HepG2 (cell line): ENCODE data around the gene GADD45B. TPM values are rescaled to one million over a fixed set of nuclear protein-coding genes. Genes with fewer than 3 reads are reported as not detected.

Experiments
- ATAC-seq: fragments of 200-7000 bp; cut with Tn5 transposase; 3 replicates; pipeline ENCODE4 v1.9.1; 2020; ENCODE audit warnings: mild to moderate bottlenecking, moderate library complexity
- BruUV-seq: library from RNA; stranded (reverse); fragments of 400-500 nt; replicated peaks from 2 replicates; lab custom pipeline; 2021; lab: Mats Ljungman, UMichigan
- CTCF ChIA-PET: fragments of 300-600 bp; formaldehyde crosslinking; extraction: SDS; loops from one replicate; lab custom pipeline; 2021; ENCODE audit warnings: low total read pairs, inconsistent platforms, low intra/inter-chr PET ratio; lab: Yijun Ruan, JAX
- POLR2A ChIA-PET: fragments of 350-600 bp; sonication (Branson Sonifier 250); formaldehyde crosslinking; loops from one replicate; lab custom pipeline; 2020; ENCODE audit warnings: antibody characterized with exemption, inconsistent platforms; lab: Yijun Ruan, JAX
- DNase-seq: peaks from one replicate; pipeline ENCODE4 v3.0.0-alpha.2; 2015; ENCODE audit warnings: low spot score
- FAIRE-seq: peaks from 3 replicates; lab custom pipeline; 2011; peaks lifted over from hg19 to GRCh38; lab: Jason Lieb, UNC
- H2AFZ ChIP-seq: one replicate; pipeline ENCODE4 v1.6.1; 2011; ENCODE audit warnings: low read length, inconsistent platforms
- H3K27ac ChIP-seq: fragments of 300-600 bp; 3 replicates; pipeline ENCODE4 v1.8.0; 2011; ENCODE audit warnings: mixed run types, mild to moderate bottlenecking, mixed read lengths, low read length, inconsistent platforms; ENCODE audit not compliant: insufficient read depth; ENCODE audit errors: extremely low read length
- H3K27me3 ChIP-seq, 2 experiments: fragments of 200-600 bp in 1 of 2; 2 replicates in 1 of 2; 3 replicates in 1 of 2; pipeline versions ENCODE4 v1.6.0 to v1.8.0; 2011; ENCODE audit warnings: low read length in 2 of 2, mild to moderate bottlenecking in 2 of 2, moderate library complexity in 2 of 2, inconsistent platforms in 1 of 2; ENCODE audit not compliant: insufficient read depth in 2 of 2, control insufficient read depth in 1 of 2
- H3K36me3 ChIP-seq, 2 experiments: fragments of 200-600 bp in 1 of 2; replicated peaks in 1 of 2; 2 replicates in 1 of 2; 3 replicates in 1 of 2; pipeline versions ENCODE4 v1.5.1 to v1.8.0; 2011; ENCODE audit warnings: low read length in 2 of 2, inconsistent platforms in 1 of 2; ENCODE audit not compliant: insufficient read depth in 2 of 2, control insufficient read depth in 1 of 2
- H3K4me1 ChIP-seq: 2 replicates; pipeline ENCODE4 v1.5.1; 2012; ENCODE audit warnings: low read length, inconsistent platforms; ENCODE audit not compliant: insufficient read depth
- H3K4me2 ChIP-seq: 2 replicates; pipeline ENCODE4 v1.6.0; 2011; ENCODE audit warnings: low read depth, low read length, inconsistent platforms
- H3K4me3 ChIP-seq, 3 experiments: fragments of 200-600 bp in 1 of 3; sonication (generic), shearing (Covaris generic) in 1 of 3; replicated peaks in 1 of 3; 2 replicates each; pipeline ENCODE4 v1.5.1; 2011 to 2016; ENCODE audit warnings: low read length in 3 of 3, inconsistent platforms in 2 of 3, low read depth in 2 of 3, mild to moderate bottlenecking in 2 of 3, control low read depth in 1 of 3, mixed read lengths in 1 of 3; ENCODE audit not compliant: insufficient read depth in 1 of 3
- H3K79me2 ChIP-seq: one replicate; pipeline ENCODE4 v1.6.1; 2011; ENCODE audit warnings: low read length, inconsistent platforms; ENCODE audit not compliant: insufficient read depth
- H3K9ac ChIP-seq: 2 replicates; pipeline ENCODE4 v1.6.0; 2011; ENCODE audit warnings: mild to moderate bottlenecking, low read depth, low read length, inconsistent platforms; ENCODE audit not compliant: insufficient read depth
- H3K9me3 ChIP-seq: 2 replicates; pipeline ENCODE4 v1.5.1; 2012; ENCODE audit warnings: mild to moderate bottlenecking, low read length
- H4K20me1 ChIP-seq: 2 replicates; pipeline ENCODE4 v1.6.0; 2011; ENCODE audit warnings: inconsistent platforms, mild to moderate bottlenecking, low read length, moderate library complexity; ENCODE audit not compliant: insufficient read depth
- PLSCR1 ChIP-seq: sonication (generic); formaldehyde crosslinking; IDR thresholded peaks from 2 replicates; pipeline ENCODE4 v1.5.0; 2020; ENCODE audit warnings: missing genetic modification reagents, mild to moderate bottlenecking, borderline replicate concordance
- POLR2AphosphoS5 ChIP-seq: IDR thresholded peaks from 2 replicates; pipeline ENCODE4 v1.6.1; 2012; ENCODE audit warnings: low read depth, low read length
- RFXANK ChIP-seq: IDR thresholded peaks from 2 replicates; pipeline ENCODE4 v1.6.1; 2016
- SCMH1 ChIP-seq: sonication (generic); formaldehyde crosslinking; IDR thresholded peaks from 2 replicates; pipeline ENCODE4 v1.9.0; 2021; ENCODE audit warnings: missing genetic modification reagents, mild to moderate bottlenecking, borderline replicate concordance
- ZBTB2 ChIP-seq: sonication (generic); formaldehyde crosslinking; IDR thresholded peaks from 2 replicates; pipeline ENCODE4 v1.8.0; 2022; ENCODE audit warnings: low read depth, missing genetic modification reagents
- ZNF501 ChIP-seq: sonication (generic); formaldehyde crosslinking; IDR thresholded peaks from 2 replicates; pipeline ENCODE4 v1.5.1; 2020; ENCODE audit warnings: mild to moderate bottlenecking, moderate library complexity, missing genetic modification reagents
- ZNF512 ChIP-seq: sonication (generic); formaldehyde crosslinking; IDR thresholded peaks from 2 replicates; pipeline ENCODE4 v1.4.0; 2020; ENCODE audit warnings: mild to moderate bottlenecking, missing genetic modification reagents
- ZNF564 ChIP-seq: sonication (generic); formaldehyde crosslinking; IDR thresholded peaks from 2 replicates; pipeline ENCODE4 v1.8.1; 2023; ENCODE audit warnings: mild to moderate bottlenecking, missing genetic modification reagents
- ZNF567 ChIP-seq: sonication (generic); formaldehyde crosslinking; IDR thresholded peaks from 2 replicates; pipeline ENCODE4 v1.8.1; 2023; ENCODE audit warnings: mild to moderate bottlenecking, missing genetic modification reagents, borderline replicate concordance
- WGBS: methylation state at CpG from one replicate; pipeline ENCODE4 v1.1.6; 2017; ENCODE audit warnings: low lambda C conversion rate; 5-methylcytosine and 5-hydroxymethylcytosine counted together
- in situ Hi-C: cut with HindIII; loops from 2 replicates; pipeline ENCODE4 v1.10.0; 2017; ENCODE audit warnings: low pct_unique_long_range_greater_than_20kb; ENCODE audit not compliant: extremely low pct_ligation_motif_present
- intact Hi-C: fragments of 100-400 bp; cut with micrococcal nuclease; formaldehyde crosslinking; loops from one replicate; pipeline ENCODE4 v1.10.0; 2022; ENCODE audit not compliant: unreplicated experiment
- polyA plus RNA-seq, 8 experiments: library from polyadenylated mRNA; depleted of rRNA in 3 of 8; stranded (reverse) in 7 of 8; unstranded in 1 of 8; fragments of >200 nt; fragmentation: Illumina TruSeq in 4 of 8; extraction: Trizol in 4 of 8; gene quantifications; 2 replicates each; pipeline versions ENCODE4 v1.2.1 to v1.2.3, GENCODE V29; 2011 to 2016; ENCODE audit warnings: low read depth in 4 of 8, missing spikeins in 1 of 8, mixed read lengths in 1 of 8; ENCODE audit not compliant: insufficient read depth in 1 of 8
- total RNA-seq, 5 experiments: library from RNA; depleted of rRNA; stranded (reverse); fragments of >200 nt; fragmentation: Illumina TruSeq; extraction: Trizol; gene quantifications; 2 replicates each; pipeline ENCODE4 v1.2.3, GENCODE V29; 2016; ENCODE audit warnings: low read depth in 1 of 5

Gene GADD45B
- total and polyA plus RNA-seq, 2 of the 13 experiments (the other 11 are each of a cell fraction or from before 2014, with no cell fraction given) = 4.6 to 34.1 TPM

GRCh38 chr19:2479556-2480194 is 3.7 kb downstream of the GADD45B start (continued):
- TF ChIP-seq ZNF501 (CRISPR knock-in tag) = no peak
- no peak for TF ChIP-seq ZNF564
- no peak for TF ChIP-seq ZNF512
- TF ChIP-seq PLSCR1 = no peak
- TF ChIP-seq, all 625 proteins: peak for 0

- no peak overlapping the region for H3K4me2 ChIP-seq
- intact Hi-C loops = no loop called here
- H3K36me3 ChIP-seq = no peaks in the 10 kb centered on the region; a peak in 1 of 5 replicates
- in situ Hi-C loops = no loop called here
- no TSS peak for BruUV-seq
- CTCF ChIA-PET = no interaction called here
- DNase-seq (no peak), ATAC-seq (no peak), FAIRE-seq (no peak)
- H3K27ac ChIP-seq = no peak overlapping the region
- H3K4me1 ChIP-seq = peaks cover 23% of the 10 kb centered on the region
- no peaks in the 10 kb centered on the region for H3K9me3 ChIP-seq
- peaks cover 23% of the 10 kb centered on the region; the same call in 1 of the 2 replicates for H4K20me1 ChIP-seq
- H2AFZ ChIP-seq = no peak overlapping the region
- peaks cover 9% of the 10 kb centered on the region for H3K79me2 ChIP-seq
- H3K9ac ChIP-seq = no peak overlapping the region
- TF ChIP-seq ZBTB2 (CRISPR knock-in tag) = no peak
- TF ChIP-seq SCMH1 (CRISPR knock-in tag) = no peak
- TF ChIP-seq POLR2AphosphoS5 = no peak
- TF ChIP-seq RFXANK (CRISPR knock-in tag) = no peak
- TF ChIP-seq ZNF567 (CRISPR knock-in tag) = no peak
- TF ChIP-seq, all 625 proteins: peak for 0
- H3K4me3 ChIP-seq = no peak overlapping the region
- peaks cover 0 to 11% of the 10 kb centered on the region in 2 experiments; a peak in 2 of 5 replicates for H3K27me3 ChIP-seq
- POLR2A ChIA-PET = interaction anchor here (1.2 kb wide), 1 partner anchor 18 kb away, joined by 3 read pairs; no protein-coding TSS in a partner anchor
- WGBS = 56% methylated on average over 4 of the region's 16 CpGs
Measured at GRCh38 chr19:2481466-2481865, 5.5 kb downstream of the GADD45B start.
